ENCODE data around the gene FAM153A.
"Not testable (repeated sequence)": the region's sequence is repeated elsewhere in the genome, so short reads cannot be mapped to it uniquely, and the experiment has no call there.

Gene FAM153A

GRCh38 chr5:177724858-177725257, 57.8 kb downstream of the FAM153A start:
- not testable (repeated sequence) for DNase-seq (ENCODE audit: low read depth)

- DNase-seq (ENCODE audit: low read depth) = not testable (repeated sequence)
Observed at GRCh38 chr5:177723831-177724485, 58.7 kb downstream of the FAM153A start.

GRCh38 chr5:177722829-177723228, 59.9 kb downstream of the FAM153A start:
- DNase-seq (ENCODE audit: low read depth) = not testable (repeated sequence)

- not testable (repeated sequence) for DNase-seq (ENCODE audit: low read depth)
Observed at GRCh38 chr5:177719989-177720388, 62.7 kb downstream of the FAM153A start.

GRCh38 chr5:177715423-177715822, 67.3 kb downstream of the FAM153A start:
- DNase-seq (ENCODE audit: low read depth) = not testable (repeated sequence)

DNA sequence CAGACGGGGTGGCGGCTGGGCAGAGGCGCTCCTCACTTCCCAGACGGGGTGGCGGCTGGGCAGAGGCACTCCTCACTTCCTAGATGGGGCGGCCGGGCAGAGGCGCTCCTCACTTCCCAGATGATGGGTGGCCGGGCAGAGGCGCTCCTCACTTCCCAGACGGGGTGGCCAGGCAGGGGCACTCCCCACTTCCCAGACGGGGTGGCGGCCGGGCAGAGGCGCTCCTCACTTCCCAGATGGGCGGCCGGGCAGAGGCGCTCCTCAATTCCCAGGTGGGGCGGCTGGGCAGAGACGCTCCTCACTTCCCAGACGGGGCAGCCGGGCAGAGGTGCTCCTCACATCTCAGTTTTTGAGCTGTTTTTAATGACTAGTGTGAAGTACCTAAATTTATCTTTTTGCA, 86.6 kb downstream of the FAM153A start:
- DNase-seq (ENCODE audit: low read depth) = not testable (repeated sequence)

DNA sequence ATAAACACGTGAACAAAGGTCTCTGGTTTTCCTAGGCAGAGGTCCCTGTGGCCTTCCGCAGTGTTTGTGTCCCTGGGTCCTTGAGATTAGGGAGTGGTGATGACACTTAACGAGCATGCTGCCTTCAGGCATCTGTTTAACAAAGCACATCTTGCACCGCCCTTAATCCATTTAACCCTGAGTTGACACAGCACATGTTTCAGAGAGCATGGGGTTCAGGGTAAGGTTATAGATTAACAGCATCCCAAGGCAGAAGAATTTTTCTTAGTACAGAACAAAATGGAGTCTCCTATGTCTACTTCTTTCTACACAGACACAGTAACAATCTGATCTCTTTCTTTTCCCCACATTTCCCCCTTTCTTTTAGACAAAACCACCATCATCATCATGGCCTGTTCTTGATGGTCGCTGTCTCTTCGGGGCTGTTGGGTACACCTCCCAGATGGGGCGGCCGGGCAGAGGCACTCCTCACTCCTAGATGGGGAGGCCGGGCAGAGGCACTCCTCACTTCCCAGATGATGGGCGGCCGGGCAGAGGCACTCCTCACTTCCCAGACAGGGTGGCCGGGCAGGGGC, 87.3 kb downstream of the FAM153A start:
- not testable (repeated sequence) for DNase-seq (ENCODE audit: low read depth)

DNA sequence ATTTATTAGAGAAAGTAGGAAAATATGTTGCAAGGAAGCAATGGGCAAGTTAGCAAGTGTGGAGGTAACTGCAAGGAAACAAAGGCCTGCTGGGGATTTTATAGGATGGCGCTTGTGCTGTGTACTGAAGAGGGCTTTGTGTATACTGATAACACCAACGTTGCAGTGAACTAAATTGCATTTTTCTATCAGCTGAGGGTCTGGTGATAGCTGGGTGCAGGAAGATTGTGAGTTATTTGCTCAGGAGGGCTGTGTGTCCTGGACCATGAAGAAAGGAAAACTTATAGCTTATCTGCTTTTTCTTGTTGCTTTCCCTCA, 88.2 kb downstream of the FAM153A start:
- DNase-seq (ENCODE audit: low read depth) = not testable (repeated sequence)

GRCh38 chr5:177693671-177694517, 88.8 kb downstream of the FAM153A start:
- DNase-seq (ENCODE audit: low read depth) = not testable (repeated sequence)

DNA sequence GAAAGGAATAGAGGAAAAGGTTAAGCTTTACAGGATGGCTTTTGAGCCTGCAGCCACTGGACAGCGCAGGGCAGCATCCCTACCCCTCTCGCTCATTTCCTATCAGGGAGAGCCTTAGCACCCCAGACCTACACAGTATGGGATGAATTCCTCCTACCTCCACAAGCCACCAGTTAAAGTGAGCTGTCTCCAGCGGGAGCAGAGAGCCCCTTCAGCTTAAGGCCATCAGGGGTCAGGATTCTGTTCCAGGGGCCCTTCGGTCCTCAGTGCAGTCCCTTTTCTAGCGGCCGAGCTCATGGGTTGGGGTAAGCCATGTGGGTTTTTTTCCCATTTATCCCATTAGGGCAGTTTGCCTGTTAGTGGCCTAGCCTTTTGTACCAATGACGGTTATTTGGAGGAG, 89.7 kb downstream of the FAM153A start:
- not testable (repeated sequence) for DNase-seq (ENCODE audit: low read depth)

- DNase-seq (ENCODE audit: low read depth) = not testable (repeated sequence)
Observed at GRCh38 chr5:177692507-177692906, 90.2 kb downstream of the FAM153A start.

DNA sequence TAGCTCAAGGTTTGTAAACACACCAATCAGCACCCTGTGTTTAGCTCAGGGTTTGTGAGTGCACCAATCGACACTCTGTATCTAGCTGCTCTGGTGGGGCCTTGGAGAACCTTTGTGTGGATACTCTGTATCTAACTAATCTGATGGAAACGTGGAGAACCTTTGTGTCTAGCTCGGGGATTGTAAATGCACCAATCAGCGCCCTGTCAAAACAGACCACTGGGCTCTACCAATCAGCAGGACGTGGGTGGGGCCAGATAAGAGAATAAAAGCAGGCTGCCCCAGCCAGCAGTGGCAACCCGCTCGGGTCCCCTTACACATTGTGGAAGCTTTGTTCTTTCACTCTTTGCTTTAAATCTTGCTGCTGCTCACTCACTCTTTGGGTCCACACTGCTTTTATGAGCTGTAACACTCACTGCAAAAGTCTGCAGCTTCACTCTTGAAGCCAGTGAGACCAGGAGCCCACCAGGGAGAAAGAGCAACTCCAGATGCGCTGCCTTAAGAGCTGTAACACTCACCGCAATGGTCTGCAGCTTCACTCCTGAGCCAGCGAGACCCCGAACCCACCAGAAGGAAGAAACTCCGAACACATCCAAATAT, 93.6 kb downstream of the FAM153A start:
- not testable (repeated sequence) for DNase-seq (ENCODE audit: low read depth)

DNA sequence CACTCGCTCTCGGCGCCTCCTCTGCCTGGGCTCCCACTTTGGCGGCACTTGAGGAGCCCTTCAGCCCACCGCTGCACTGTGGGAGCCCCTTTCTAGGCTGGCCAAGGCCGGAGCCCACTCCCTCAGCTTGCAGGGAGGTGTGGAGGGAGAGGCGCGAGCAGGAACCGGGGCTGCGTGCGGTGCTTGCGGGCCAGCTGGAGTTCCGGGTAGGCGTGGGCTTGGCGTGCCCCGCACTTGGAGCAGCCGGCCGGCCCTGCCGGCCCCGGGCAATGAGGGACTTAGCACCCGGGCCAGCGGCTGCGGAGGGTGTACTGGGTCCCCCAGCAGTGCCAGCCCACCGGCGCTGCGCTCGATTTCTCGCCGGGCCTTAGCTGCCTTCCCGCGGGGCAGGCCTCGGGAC, 94.6 kb downstream of the FAM153A start:
- not testable (repeated sequence) for DNase-seq (ENCODE audit: low read depth)

GRCh38 chr5:177681920-177682319, 100.8 kb downstream of the FAM153A start:
- not testable (repeated sequence) for DNase-seq (ENCODE audit: low read depth)

All from EH (cell line).